DOHH2 (cell line): Measurements from ENCODE around the gene KIF6.

ENCODE experiments used
- CTCF ChIP-seq: fragments of 200-600 bp; sonication (generic); IDR thresholded peaks from one replicate; pipeline ENCODE4 v1.5.1; 2014; ENCODE audit warnings: antibody characterized with exemption, mild to moderate bottlenecking, low read depth, low read length; ENCODE audit not compliant: poor library complexity, severe bottlenecking
- EZH2phosphoT487 ChIP-seq: fragments of 200-600 bp; sonication (generic); IDR thresholded peaks from 2 replicates; pipeline ENCODE4 v1.6.1; 2017; ENCODE audit warnings: borderline replicate concordance, mild to moderate bottlenecking, antibody characterized with exemption, low read length, moderate library complexity, mixed read lengths

- TF ChIP-seq CTCF, result no peak
- no peak for TF ChIP-seq EZH2phosphoT487
Measured at GRCh38 chr6:39422238-39422637, 303.0 kb downstream of the KIF6 start.
